Measurements from ENCODE around the gene ATF7IP.
"Not testable (repeated sequence)": the region's sequence is repeated elsewhere in the genome, so short reads cannot be mapped to it uniquely, and the experiment has no call there.

Gene ATF7IP

DNA sequence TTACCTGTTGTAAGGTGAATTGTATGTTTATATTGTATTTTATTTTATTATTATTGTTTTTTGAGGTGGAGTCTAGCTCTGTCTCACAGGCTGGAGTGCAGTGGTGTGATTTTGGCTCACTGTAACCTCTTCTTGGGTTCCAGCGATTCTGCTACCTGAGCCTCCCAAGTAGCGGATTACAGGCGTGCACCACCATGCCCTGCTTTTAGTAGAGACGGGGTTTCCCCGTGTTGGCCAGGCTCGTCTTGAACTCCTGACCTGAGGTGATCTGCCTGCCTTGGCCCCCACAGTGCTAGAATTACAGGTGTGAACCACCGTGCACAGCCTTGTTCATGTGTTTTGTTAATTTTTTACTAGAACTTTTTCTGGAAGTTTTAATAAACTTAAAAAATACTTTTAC is 3.8 kb downstream of the ATF7IP start:
- peak; percentile 57 for DNase-seq

DNA sequence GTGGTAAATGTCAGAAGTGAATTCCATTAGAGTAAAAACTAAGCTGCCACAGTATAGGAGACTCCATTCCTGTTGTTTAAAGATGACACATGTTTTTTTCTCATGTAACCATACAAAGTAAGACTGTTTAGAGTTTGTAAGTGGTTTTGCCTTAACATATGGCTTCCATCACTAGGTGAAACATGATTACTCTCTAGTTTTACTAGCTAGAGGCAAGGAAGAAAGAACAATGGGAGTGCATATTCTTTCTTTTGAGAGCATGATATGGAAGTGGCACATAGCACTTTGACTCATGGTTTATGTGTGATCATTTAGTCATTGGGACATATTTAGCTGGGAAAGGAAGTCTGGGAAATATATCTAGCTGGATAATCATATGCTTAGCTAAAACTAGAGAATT is 7.7 kb downstream of the ATF7IP start:
- DNase-seq: no peak

GRCh38 chr12:14379508-14379907 is 14.0 kb downstream of the ATF7IP start:
- no peak for DNase-seq

GRCh38 chr12:14384783-14385638 is 19.5 kb downstream of the ATF7IP start:
- peak; percentile 91 for DNase-seq

GRCh38 chr12:14387219-14387871 is 21.9 kb downstream of the ATF7IP start:
- no peak for DNase-seq

GRCh38 chr12:14390449-14390848 is 25.0 kb downstream of the ATF7IP start:
- DNase-seq: no peak

- DNase-seq: peak; percentile 62
Measured at GRCh38 chr12:14390870-14391530, 25.5 kb downstream of the ATF7IP start.

DNA sequence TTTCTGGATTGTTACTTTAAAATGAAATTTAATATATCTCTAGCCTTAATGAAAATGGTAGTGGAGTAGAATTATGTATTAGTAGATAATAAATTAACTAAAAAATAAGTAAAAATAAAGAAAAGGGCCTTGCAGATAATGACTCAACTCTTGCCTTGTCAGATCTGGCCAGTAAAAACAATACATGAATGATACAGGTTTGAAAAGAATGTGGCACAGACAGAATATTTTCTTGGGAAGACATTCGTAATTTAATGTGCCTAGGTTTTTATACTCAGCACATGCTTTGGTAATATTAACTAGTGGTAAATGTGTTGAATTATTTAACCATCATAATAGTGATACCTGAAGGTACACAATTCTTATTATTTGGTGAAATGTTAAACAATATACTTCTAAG is 28.3 kb downstream of the ATF7IP start:
- no peak for DNase-seq

GRCh38 chr12:14394317-14395073 is 29.0 kb downstream of the ATF7IP start:
- DNase-seq: peak; percentile 83

DNA sequence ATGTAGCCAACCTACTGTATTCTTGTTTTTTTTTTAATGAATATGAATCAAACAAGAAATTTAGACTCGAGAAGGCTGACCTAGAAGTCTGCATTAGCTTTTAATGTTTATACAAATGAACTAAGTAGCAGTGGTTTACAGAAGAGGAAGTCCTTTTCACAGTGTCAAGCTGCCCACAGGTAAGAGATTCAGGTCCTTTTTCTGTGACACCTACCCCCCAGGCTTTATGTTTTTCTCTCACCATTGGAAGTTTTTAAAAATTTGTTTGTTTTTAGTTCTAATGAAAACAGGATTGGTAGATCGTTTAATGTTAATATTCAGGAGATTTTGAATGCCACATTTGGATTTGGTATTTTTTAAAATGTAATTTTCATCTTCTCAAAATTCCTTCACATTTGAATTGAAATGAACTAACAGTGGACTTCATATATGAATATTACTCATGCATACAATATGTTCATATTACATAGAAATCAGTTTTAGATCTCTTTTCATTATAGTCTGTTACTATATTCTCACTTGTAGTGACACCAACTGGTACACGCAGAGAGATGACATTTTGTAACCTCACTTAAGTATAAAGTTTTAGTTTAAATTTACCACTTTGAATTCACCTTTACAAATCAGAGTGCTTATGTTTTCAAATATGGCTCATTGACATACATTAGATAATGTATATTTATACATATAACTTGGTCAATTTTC is 29.7 kb downstream of the ATF7IP start:
- DNase-seq: no peak

DNA sequence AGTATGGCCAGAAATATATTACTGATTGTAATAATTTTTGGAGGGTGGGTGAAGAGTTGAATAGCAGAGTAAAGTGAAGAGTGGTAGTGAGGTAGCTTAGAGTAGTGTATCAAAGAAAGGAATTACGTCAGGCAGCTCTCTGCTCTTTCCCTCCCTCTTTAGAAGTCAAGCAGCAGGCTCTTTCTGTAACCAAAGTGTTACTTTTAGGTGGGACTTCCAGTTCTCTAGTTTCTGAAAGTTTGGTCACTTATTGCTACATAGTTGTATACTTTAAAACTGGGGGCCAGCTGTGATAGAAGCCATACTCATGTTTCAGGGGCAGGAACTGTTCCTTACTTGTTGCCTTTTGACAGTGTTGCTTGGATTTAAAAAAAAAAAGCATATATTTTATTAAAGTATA is 30.6 kb downstream of the ATF7IP start:
- peak; percentile 81 for DNase-seq

DNA sequence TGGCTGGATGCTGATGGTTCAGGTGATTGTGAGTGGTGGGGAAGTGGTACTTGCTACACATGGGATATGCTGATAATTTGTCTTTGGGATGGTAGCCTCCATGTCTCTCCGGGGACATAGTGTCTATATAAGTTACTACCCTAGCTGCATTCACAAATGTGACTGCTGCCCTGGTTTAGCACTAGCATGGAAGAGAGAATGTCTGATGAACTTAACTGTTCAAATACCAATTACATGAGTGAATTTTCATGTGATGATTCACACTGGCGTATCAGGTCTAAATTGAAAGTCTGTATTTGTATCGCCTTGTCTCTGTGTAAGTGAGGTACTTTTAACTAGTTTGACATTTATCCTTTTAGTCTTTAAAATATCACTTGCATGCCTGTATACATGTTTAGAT is 34.4 kb downstream of the ATF7IP start:
- no peak for DNase-seq

GRCh38 chr12:14400599-14400998 is 35.1 kb downstream of the ATF7IP start:
- no peak for DNase-seq

DNA sequence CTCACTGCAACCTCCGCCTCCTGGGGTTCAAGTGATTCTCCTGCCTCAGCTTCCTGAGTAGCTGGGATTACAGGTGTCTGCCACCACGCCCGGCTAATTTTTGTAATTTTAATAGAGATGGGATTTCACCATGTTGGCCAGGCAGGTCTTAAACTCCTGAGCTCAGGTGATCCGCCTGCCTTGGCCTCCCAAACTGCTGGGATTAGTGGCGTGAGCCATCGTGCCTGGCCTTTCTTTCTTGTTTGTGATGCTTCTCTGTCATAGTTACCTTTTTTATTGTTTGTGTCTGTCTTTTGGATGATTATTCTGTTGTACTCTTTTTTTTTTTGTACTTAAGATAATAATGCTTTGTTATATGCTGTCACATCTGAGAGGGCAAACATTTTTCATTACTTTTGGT is 35.8 kb downstream of the ATF7IP start:
- DNase-seq: not testable (repeated sequence)

GRCh38 chr12:14402697-14403096 is 37.2 kb downstream of the ATF7IP start:
- no peak for DNase-seq

DNA sequence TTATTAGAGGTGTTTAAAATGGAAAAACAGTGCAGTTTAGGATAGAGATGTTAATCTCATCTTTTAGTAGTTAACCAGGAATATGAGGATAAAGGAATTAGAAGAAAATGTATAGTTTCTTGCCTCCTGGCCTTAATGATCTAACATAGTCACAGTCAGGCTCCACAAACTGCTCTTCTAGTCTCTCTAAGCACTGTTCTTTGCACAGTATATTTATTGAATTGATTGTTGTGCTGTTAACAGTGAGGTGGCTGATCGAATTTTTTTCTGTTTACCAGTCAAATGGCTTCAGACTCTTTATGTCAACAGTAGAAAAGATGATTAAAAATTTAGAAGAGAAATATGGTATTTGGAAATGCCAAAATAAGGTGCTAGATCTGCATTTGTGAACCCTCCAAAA is 37.8 kb downstream of the ATF7IP start:
- no peak for DNase-seq

DNA sequence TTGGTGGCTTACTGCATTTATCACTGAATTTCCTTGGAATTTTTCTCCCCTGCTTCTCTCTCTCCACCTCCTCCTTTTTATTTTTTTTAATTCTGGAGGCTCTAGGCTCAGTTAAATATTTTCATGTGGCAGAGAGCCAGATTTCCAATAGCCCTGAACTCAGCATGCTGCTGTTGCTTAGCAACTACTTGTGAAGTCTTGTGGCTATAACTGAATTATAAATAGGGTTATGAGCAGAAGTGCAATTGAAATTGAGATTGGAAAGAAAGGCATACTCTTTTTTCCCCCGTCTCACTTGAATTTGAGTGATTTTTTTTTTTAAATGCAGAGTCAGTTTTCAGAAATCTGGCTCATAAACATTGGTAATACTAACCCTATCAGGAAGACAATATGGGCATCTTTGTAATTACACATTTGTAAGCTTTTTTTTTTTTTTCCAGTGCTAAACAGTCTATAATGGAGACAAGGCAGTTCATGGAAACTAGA is 38.3 kb downstream of the ATF7IP start:
- DNase-seq: peak; percentile 84

GRCh38 chr12:14405407-14405806 is 39.9 kb downstream of the ATF7IP start:
- DNase-seq: not testable (repeated sequence)

DNA sequence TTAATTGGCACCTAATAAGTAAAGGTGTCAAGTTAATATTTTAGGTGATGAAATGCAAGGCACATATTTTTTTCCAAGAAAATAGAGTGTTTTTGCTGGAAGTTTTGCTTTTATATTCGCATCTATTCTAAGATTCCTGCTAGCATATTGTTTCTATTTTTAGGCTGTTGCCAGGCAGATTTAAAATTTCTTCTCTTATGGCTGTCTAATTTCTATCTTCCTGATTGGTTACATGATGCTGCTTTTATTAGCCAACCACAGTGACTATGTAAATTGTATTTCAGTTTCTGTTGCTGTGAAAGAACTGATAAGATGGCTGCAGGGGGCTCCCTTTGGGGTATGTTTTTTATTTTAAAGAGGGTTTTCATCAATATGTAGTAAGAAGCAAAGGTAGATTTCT is 42.7 kb downstream of the ATF7IP start:
- peak; percentile 60 for DNase-seq

- DNase-seq: no peak
Measured at GRCh38 chr12:14410177-14410576, 44.7 kb downstream of the ATF7IP start.

DNA sequence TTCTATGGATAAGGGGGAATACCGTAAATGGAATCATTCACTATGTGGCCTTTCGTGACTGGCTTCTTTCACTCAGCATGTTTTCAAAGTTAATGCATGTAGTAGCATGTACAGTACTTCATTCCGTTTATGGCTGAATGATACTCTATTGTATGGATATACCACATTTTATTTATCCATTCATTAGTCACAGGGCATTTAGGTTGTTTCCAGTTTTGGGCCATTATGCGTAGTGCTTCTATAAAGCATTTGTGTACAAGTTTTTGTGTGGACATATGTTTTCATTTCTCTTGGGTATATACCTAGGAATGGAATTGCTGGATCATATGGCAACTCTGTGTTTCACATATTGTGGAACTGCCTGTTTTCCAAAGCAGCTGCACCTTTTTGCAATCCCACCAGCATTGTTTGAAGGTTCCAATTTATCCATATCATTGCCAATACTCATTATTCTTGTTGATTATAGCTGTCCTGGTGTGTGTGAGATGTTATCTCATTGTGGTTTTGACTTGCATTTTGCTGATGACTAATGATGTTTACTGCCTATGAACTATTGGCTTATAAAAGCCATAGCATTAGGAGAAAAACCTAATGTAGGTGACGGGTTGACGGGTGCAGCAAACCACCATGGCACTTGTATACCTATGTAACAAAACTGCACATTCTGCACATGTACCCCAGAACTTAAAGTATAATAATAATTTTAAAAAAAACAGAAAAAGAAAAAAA is 45.5 kb downstream of the ATF7IP start:
- DNase-seq: peak; percentile 74

DNA sequence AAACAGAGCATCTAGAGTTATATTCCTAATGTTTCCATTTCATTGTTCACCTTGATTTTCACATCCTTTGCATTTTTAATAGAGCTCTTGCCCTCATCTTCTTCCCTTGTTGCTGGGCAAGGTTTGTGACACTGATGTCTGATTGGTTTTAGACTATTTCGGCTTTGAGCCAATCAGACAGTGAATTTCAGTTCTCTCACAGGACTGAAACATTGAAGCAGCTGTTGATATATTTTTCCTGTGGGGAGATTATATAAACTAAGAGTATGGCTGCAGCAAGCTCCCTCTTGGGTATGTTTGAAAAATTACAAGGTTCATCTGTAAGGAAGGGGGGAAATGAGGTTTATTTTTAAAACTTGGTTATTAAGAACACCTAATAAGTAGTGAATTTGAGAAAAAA is 51.2 kb downstream of the ATF7IP start:
- peak; percentile 89 for DNase-seq
